Activated CD4-positive, CD25-positive, alpha-beta regulatory T cell treated with anti-CD3 and anti-CD28 coated beads, Interleukin-2, amount 50 U/mL, for 72 hours (primary cell): ENCODE measurements around the gene ASAP3.

ENCODE experiments used
- DNase-seq: peaks from one replicate; pipeline ENCODE4 v3.0.0; 2021

The ASAP3 gene

GRCh38 chr1:23483321-23484252 is at the start of gene ASAP3:
Gene ASAP3 (minus strand): TSS chr1:23484179. CDS start chr1:23484133, 46 bp downstream.
- peak; percentile 37 for DNase-seq

DNA sequence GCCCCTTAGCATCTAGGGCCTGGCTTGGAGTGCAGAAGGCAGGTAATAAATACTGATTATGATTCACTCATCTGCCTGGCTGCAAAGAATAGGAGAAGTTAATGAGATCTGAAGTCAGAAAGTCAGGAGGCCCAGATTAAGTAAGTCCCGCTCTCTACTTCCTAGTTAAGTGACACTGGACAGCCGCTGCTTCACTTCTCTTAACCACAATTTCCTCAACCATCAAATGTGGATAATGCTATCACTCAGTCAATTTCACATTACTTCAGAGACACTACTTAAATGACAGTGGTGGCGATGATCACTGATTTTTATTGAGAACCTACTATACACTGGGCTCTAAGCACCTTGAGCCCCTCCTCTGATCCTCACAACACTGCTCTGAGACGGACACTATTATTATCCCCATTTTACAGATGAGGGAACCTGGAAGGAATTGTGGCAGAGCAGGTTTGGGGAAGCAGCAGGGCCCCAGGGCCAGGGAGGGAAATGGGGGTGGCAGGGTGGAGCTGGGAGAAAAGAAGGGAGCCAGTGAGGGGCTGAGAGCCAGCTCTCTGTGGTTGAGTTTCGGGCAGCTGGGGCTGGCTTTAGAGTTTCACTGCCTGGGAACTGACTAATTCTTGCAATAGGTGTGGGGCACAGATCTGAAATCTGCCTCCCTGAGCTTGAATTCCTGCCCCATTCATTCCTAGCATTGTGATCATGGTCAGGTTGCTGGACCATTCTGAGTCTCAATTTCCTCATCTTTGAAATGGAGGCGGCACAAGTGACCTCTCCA is 49.5 kb upstream of the ASAP3 start:
- DNase-seq, result no peak

DNA sequence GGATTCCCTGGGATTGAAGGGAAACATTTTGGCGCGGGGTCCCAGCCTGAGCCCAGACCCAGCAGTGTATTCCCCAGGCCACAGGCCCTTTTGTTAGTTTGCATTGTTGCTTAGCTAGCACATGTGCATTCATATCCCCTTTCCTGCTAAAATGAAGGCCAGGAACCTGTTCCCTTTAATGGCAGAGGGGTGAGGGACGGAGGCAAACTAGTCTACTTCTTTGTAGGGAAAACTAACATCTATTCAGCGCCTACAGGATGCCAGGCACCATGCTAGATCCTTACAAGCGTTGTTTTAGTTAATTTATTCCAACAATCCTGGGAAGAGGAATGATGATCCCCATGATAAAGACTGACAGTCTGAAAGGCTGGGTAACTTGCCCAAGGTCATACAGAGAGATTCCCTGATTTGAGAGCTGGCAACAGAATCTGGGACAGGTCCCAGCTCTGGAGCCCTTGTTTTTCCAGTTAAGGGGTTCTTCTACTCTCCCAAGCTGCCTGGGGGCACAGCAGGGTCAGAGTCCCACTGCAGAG is 47.6 kb upstream of the ASAP3 start:
- DNase-seq, result no peak

DNA sequence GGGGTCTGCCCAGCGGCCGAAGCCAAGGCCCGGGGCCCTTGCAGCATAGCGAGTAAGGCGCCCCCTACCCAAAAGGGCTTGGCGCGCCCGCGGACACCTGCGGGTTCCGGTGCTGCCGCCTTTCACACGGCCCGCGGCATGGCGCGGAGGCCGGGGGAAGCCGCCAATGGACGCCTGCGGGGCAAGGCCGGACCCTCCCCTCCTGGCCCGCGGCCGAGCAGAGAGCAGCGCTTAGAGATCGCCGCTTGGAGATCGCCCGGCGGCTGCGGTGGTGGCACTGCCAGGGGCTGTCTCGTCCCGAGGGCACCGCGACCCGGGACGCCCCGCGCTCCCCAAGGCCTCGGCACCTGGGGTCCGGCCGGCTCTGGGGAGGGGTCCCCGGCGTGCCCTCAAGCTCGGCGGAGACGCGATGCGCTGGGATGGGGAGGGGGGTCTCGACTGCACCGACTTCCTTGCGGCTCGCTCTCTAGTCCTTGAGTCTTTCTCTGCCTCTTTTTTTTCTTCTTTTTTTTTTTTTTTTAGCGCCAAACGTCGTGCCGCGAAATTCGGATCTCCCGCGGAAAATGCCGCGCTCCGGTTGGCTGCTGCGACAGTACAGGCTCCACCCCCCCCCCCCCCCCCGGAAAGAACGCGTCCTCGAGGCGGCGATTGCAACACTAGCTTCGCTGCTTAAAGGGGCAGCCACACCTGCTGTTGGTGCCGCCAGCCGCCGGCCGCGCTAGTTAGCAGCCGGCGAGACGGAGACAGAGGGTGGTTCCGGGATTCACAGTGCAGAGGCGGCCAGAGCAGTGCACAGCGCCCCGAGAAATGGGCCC is 47.0 kb upstream of the ASAP3 start, which contains the start of gene E2F2:
E2F2 (minus strand) TSS at position 487 of the 815 bp plus-strand sequence; CDS start at position 47, 440 bp downstream.
- DNase-seq, result peak; percentile 72

DNA sequence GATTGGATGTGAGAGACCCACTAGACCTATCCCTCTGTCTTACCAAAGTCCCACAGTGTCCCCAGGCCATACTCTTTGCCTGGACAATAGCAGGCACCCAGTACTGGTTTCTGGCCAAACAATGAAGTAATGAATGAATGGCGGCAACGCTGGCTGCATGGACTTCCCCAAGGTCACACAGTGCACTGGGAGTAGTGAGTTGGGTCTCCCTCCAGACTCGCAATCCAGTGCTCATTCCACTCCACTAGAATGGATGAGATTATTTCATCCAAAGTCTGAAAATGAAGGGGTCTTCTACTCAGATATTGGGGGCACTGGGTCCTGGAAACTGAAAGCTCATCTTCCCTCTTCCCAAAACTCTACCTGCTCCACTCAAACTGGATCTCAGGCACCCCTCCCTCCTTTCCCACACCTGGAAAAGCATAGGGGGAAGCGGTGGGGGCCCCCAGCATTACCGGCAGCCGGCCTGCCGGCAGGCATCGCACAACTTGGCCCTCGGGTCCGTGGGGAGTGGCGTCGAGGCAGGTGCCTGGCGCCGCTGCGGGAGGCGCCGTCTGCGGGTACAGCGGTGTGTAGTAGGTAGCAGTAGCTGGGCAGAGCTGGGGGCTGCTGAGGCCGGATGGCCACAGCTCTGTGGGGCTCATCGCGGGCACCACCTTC is 46.2 kb upstream of the ASAP3 start:
- DNase-seq, result peak; percentile 44

- DNase-seq, result no peak
Observed at GRCh38 chr1:23529146-23530086, 45.4 kb upstream of the ASAP3 start.

DNA sequence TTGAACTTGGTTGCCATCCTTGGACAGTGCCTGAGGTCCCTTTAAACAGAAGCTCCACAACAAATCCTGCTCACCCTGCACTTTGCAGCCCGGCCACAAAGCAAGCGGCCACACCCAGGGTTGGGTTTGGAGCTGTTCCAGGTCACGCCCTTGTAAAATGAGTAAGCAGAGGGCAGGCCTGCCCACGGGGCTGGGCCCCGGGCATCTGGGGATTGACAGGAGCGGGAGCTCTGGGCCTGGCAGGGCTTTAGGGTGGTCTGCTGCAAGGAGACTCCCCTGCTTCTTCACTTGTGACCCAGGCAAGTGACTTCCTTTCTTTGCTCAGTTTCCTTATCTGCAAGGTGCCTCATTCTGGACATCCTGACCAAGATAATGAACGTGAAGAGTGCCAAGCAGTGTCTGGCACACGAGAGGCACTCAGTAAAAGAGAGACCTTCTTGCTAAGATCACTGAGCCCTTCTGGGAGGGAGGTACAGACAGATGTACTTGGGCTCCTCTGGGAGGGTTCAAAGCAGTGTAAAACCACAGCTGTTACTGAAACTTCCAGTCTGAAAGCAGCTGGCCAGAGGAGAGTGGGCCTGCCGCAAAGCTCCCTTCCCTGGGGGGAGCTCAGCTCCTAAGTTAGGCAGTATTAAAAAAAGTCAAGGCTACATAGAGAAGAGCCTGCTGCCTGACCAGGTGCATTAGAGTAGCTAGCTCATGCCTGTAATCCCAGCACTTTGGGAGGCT is 44.4 kb upstream of the ASAP3 start:
- peak; percentile 69 for DNase-seq

DNA sequence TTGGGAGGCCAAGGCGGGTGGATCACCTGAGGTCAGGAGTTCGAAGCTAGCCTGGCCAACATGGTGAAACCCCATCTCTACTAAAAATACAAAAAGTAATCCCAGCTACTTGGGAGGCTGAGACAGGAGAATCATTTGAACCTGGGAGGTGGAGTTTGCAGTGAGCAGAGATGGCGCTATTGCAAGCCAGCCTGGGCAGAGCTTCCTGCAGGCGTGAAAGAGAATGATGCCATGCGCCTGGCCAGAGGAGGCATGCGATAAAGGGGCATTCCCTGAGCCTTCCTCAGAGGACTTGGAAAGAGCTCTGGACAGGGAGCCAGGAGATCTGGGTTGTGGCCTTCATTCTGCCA is 43.9 kb upstream of the ASAP3 start:
- no peak for DNase-seq

- DNase-seq, result no peak
Observed at GRCh38 chr1:23527366-23527765, 43.4 kb upstream of the ASAP3 start.

- DNase-seq, result no peak
Observed at GRCh38 chr1:23526329-23527041, 42.5 kb upstream of the ASAP3 start.

GRCh38 chr1:23525558-23526250 is 41.7 kb upstream of the ASAP3 start:
- DNase-seq, result no peak

GRCh38 chr1:23524716-23525401 is 40.9 kb upstream of the ASAP3 start:
- DNase-seq, result no peak

DNA sequence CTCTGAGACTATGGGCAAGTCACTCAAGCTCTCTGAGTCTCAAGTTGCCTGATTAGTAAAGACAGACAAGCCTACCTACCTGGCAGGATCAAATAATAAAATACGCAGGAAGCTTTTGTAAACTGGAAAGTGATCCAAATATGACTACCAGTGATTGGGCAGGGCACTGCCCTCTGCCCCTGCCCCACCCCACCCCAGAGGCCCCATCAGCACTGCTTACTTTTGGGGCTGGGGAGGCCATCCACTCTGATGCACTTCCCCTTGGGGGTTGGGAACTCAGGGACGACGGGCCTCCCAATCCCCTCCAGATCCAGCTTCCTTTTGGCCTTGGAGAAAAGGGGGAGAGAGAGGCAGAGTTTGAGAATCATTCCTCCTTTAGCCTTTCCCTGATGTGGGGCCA is 40.2 kb upstream of the ASAP3 start:
- DNase-seq, result no peak

GRCh38 chr1:23522244-23522982 is 38.4 kb upstream of the ASAP3 start:
- no peak for DNase-seq

DNA sequence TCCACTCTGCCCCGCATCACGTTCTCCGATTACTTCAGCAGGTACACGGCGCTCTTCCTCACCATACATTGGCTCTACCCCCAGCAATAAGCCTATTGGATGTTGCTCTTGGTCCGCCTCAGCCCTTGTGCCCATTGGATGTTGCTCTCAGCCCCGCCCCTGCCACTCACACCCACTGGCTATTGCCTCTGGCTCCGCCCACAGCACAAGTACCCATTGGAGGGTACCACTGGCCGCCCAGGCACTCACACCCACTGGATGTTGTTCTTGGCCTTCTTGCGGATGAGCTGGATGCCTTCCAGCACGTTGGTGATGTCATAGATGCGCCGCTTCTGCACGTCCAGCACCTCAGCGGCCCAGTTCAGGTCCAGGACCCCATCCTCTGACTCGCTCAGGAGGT is 37.6 kb upstream of the ASAP3 start:
- DNase-seq, result no peak

- no peak for DNase-seq
Observed at GRCh38 chr1:23517581-23517980, 33.6 kb upstream of the ASAP3 start.

DNA sequence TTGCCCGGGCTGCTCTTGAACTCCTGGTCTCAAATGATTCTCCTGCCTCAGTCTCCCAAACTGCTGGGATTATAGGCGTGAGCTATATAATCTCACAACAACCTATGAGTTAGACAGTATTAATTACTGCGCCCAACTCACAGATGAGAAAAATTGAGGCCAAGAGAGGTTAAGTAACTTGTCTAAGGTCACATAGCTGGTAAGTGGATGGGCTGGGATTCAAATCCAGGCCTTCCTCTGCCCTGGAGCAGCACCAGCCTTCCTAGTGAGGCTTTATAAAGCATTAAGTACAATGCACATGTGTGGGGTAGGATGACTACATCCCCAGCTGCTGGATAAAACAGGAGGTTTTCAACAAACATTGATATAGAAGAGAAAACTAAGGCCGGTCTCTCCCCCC is 31.9 kb upstream of the ASAP3 start:
- DNase-seq, result no peak
